OCI-LY7 (cell line): ENCODE measurements around the gene KATNA1.

Experiments used
- EZH2phosphoT487 ChIP-seq: fragments of 200-600 bp; sonication (generic); IDR thresholded peaks from 2 replicates; pipeline ENCODE4 v1.6.1; 2018; ENCODE audit warnings: low read depth, borderline replicate concordance, mild to moderate bottlenecking, mixed run types, antibody characterized with exemption, low read length, moderate library complexity, mixed read lengths
- TF ChIP-seq, protein P1 (sequence below): fragments of 200-600 bp; sonication (generic); conservative IDR thresholded peaks from 2 replicates; pipeline ENCODE4 v1.5.1; 2014; ENCODE audit warnings: mild to moderate bottlenecking, antibody characterized with exemption, low read length, moderate library complexity, mixed read lengths

- TF ChIP-seq, protein P1, sequence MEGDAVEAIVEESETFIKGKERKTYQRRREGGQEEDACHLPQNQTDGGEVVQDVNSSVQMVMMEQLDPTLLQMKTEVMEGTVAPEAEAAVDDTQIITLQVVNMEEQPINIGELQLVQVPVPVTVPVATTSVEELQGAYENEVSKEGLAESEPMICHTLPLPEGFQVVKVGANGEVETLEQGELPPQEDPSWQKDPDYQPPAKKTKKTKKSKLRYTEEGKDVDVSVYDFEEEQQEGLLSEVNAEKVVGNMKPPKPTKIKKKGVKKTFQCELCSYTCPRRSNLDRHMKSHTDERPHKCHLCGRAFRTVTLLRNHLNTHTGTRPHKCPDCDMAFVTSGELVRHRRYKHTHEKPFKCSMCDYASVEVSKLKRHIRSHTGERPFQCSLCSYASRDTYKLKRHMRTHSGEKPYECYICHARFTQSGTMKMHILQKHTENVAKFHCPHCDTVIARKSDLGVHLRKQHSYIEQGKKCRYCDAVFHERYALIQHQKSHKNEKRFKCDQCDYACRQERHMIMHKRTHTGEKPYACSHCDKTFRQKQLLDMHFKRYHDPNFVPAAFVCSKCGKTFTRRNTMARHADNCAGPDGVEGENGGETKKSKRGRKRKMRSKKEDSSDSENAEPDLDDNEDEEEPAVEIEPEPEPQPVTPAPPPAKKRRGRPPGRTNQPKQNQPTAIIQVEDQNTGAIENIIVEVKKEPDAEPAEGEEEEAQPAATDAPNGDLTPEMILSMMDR, result no peak
- TF ChIP-seq EZH2phosphoT487, result no peak
Measured at GRCh38 chr6:149651056-149651455, 2.5 kb upstream of the KATNA1 start.
